Endothelial cell (in vitro differentiated cells): ENCODE measurements around the gene KRT15. TPM values are rescaled to one million over a fixed set of nuclear protein-coding genes. Genes with fewer than 3 reads are reported as not detected.

Experiments used
- DNase-seq: peaks from one replicate; pipeline ENCODE4 v3.0.0; 2021; ENCODE audit warnings: low spot score
- H3K27ac Mint-ChIP-seq: one replicate; pipeline ENCODE4 v1.8.0; 2021; ENCODE audit warnings: mixed read lengths, inconsistent platforms; ENCODE audit not compliant: unreplicated experiment
- H3K27me3 Mint-ChIP-seq: one replicate; pipeline ENCODE4 v1.8.0; 2021; ENCODE audit warnings: mild to moderate bottlenecking, moderate library complexity, mixed read lengths, inconsistent platforms; ENCODE audit not compliant: unreplicated experiment
- H3K36me3 Mint-ChIP-seq: one replicate; pipeline ENCODE4 v1.8.0; 2021; ENCODE audit warnings: mild to moderate bottlenecking, low read depth, mixed read lengths, inconsistent platforms; ENCODE audit not compliant: unreplicated experiment
- H3K4me1 Mint-ChIP-seq: one replicate; pipeline ENCODE4 v1.8.0; 2021; ENCODE audit warnings: mild to moderate bottlenecking, mixed read lengths, inconsistent platforms; ENCODE audit not compliant: unreplicated experiment
- H3K4me3 Mint-ChIP-seq: one replicate; pipeline ENCODE4 v1.8.0; 2021; ENCODE audit warnings: mild to moderate bottlenecking, mixed read lengths, inconsistent platforms; ENCODE audit not compliant: unreplicated experiment
- H3K9me3 Mint-ChIP-seq: one replicate; pipeline ENCODE4 v1.8.0; 2021; ENCODE audit warnings: mixed read lengths, inconsistent platforms; ENCODE audit not compliant: unreplicated experiment
- CTCF ChIP-seq: fragments of 200-600 bp; sonication (generic); IDR thresholded peaks from one replicate; pipeline ENCODE4 v1.5.0; 2021; ENCODE audit warnings: antibody characterized with exemption; ENCODE audit not compliant: unreplicated experiment
- microRNA-seq: library from miRNA; unstranded; fragments of <30 nt; microRNA quantifications from one replicate; pipeline ENCODE4, GENCODE V29; 2020; ENCODE audit not compliant: unreplicated experiment
- total RNA-seq: library from RNA; stranded (reverse); fragmentation: NEBNext Ultra II Directional; extraction: Animal tissue kit (Norgen Biotek cat#: 25700); gene quantifications from one replicate; pipeline ENCODE4 v1.2.1, GENCODE V29; 2021; ENCODE audit not compliant: unreplicated experiment

The KRT15 gene
- total RNA-seq, 1 donor from 2014 or later = not detected

GRCh38 chr17:41466988-41467387 is 51.7 kb downstream of the KRT15 start, which contains the start of gene KRT32:
KRT32 (minus strand) TSS chr17:41467386; CDS start chr17:41467325, 61 bp downstream.
- no peaks in the 10 kb centered on the region for H3K4me1 Mint-ChIP-seq
- H3K9me3 Mint-ChIP-seq = no peaks in the 10 kb centered on the region
- H3K27me3 Mint-ChIP-seq = no peaks in the 10 kb centered on the region
- no peak for DNase-seq
- H3K27ac Mint-ChIP-seq = no peak within 1 kb of the TSS
- TF ChIP-seq CTCF = no peak
- no peak within 1 kb of the TSS for H3K4me3 Mint-ChIP-seq
- H3K36me3 Mint-ChIP-seq = no peaks in the 10 kb centered on the region

- DNase-seq = no peak
- H3K4me3 Mint-ChIP-seq = no peak overlapping the region
- H3K27me3 Mint-ChIP-seq = peaks cover 4% of the 10 kb centered on the region
- H3K36me3 Mint-ChIP-seq = no peaks in the 10 kb centered on the region
- TF ChIP-seq CTCF = no peak
- H3K27ac Mint-ChIP-seq = no peak overlapping the region
- H3K4me1 Mint-ChIP-seq = no peaks in the 10 kb centered on the region
- H3K9me3 Mint-ChIP-seq = no peaks in the 10 kb centered on the region
Observed at GRCh38 chr17:41464682-41465081, 54.0 kb downstream of the KRT15 start.

GRCh38 chr17:41464173-41464572 is 54.5 kb downstream of the KRT15 start:
- no peaks in the 10 kb centered on the region for H3K36me3 Mint-ChIP-seq
- H3K27ac Mint-ChIP-seq = no peak overlapping the region

GRCh38 chr17:41463746-41464145 is 54.9 kb downstream of the KRT15 start:
- no peak for TF ChIP-seq CTCF
- Mint-ChIP-seq H3K4me3 (no peak overlapping the region), H3K36me3 (no peaks in the 10 kb centered on the region), H3K27me3 (peaks cover 4% of the 10 kb centered on the region), H3K9me3 (no peaks in the 10 kb centered on the region), H3K27ac (no peak overlapping the region), H3K4me1 (no peaks in the 10 kb centered on the region)
- DNase-seq = no peak

More at GRCh38 chr17:41464173-41464572, 54.5 kb downstream of the KRT15 start:
- no peaks in the 10 kb centered on the region for H3K9me3 Mint-ChIP-seq
- no peaks in the 10 kb centered on the region for H3K4me1 Mint-ChIP-seq
- no peak for TF ChIP-seq CTCF
- no peak overlapping the region for H3K4me3 Mint-ChIP-seq
- DNase-seq = no peak
- H3K27me3 Mint-ChIP-seq = peaks cover 4% of the 10 kb centered on the region

Small RNA genes lying within 50 kb of the gene (microRNA-seq; reads per million reads assigned to microRNA genes)
- gene MIR6510 = not detected

Other genes with a start within 250 kb of the KRT15 start
- not detected for gene KRTAP9-7, start 243.2 kb downstream of the KRT15 start, total RNA-seq
- not detected for gene KRTAP29-1, start 216.0 kb downstream of the KRT15 start, total RNA-seq
- not detected for gene KRTAP16-1, start 209.6 kb downstream of the KRT15 start, total RNA-seq
- not detected for gene KRTAP17-1, start 203.2 kb downstream of the KRT15 start, total RNA-seq
- not detected for gene KRT33A, start 168.1 kb downstream of the KRT15 start, total RNA-seq
- not detected for gene KRT33B, start 149.1 kb downstream of the KRT15 start, total RNA-seq
- not detected for gene KRT34, start 136.6 kb downstream of the KRT15 start, total RNA-seq
- gene KRT31, start 121.3 kb downstream of the KRT15 start, total RNA-seq = not detected
- gene KRT37, start 94.3 kb downstream of the KRT15 start, total RNA-seq = not detected
- not detected for gene KRT38, start 77.9 kb downstream of the KRT15 start, total RNA-seq
- not detected for gene KRT32, start 51.5 kb downstream of the KRT15 start, total RNA-seq
- gene KRT35, start 37.7 kb downstream of the KRT15 start, total RNA-seq = not detected
- gene KRT36, start 29.0 kb downstream of the KRT15 start, total RNA-seq = not detected
- not detected for gene KRT13, start 13.3 kb downstream of the KRT15 start, total RNA-seq
- gene KRT19, start 9.4 kb upstream of the KRT15 start, total RNA-seq = 4.5 TPM
- not detected for gene KRT9, start 53.2 kb upstream of the KRT15 start, total RNA-seq
- gene KRT14, start 68.0 kb upstream of the KRT15 start, total RNA-seq = not detected
- not detected for gene KRT16, start 93.9 kb upstream of the KRT15 start, total RNA-seq
- not detected for gene KRT17, start 105.7 kb upstream of the KRT15 start, total RNA-seq
- gene EIF1, start 170.0 kb upstream of the KRT15 start, total RNA-seq = 569 TPM
- gene GAST, start 193.4 kb upstream of the KRT15 start, total RNA-seq = not detected
- gene HAP1, start 215.8 kb upstream of the KRT15 start, total RNA-seq = 18.1 TPM